GM21786 (cell line): Measurements from ENCODE around the gene ADAM12.

ENCODE experiments used
- ATAC-seq: cut with Tn5 transposase; IDR thresholded peaks from one replicate; pipeline ENCODE4 v1.9.1; 2021; ENCODE audit not compliant: unreplicated experiment

ADAM12 gene, protein sequence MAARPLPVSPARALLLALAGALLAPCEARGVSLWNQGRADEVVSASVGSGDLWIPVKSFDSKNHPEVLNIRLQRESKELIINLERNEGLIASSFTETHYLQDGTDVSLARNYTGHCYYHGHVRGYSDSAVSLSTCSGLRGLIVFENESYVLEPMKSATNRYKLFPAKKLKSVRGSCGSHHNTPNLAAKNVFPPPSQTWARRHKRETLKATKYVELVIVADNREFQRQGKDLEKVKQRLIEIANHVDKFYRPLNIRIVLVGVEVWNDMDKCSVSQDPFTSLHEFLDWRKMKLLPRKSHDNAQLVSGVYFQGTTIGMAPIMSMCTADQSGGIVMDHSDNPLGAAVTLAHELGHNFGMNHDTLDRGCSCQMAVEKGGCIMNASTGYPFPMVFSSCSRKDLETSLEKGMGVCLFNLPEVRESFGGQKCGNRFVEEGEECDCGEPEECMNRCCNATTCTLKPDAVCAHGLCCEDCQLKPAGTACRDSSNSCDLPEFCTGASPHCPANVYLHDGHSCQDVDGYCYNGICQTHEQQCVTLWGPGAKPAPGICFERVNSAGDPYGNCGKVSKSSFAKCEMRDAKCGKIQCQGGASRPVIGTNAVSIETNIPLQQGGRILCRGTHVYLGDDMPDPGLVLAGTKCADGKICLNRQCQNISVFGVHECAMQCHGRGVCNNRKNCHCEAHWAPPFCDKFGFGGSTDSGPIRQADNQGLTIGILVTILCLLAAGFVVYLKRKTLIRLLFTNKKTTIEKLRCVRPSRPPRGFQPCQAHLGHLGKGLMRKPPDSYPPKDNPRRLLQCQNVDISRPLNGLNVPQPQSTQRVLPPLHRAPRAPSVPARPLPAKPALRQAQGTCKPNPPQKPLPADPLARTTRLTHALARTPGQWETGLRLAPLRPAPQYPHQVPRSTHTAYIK

DNA sequence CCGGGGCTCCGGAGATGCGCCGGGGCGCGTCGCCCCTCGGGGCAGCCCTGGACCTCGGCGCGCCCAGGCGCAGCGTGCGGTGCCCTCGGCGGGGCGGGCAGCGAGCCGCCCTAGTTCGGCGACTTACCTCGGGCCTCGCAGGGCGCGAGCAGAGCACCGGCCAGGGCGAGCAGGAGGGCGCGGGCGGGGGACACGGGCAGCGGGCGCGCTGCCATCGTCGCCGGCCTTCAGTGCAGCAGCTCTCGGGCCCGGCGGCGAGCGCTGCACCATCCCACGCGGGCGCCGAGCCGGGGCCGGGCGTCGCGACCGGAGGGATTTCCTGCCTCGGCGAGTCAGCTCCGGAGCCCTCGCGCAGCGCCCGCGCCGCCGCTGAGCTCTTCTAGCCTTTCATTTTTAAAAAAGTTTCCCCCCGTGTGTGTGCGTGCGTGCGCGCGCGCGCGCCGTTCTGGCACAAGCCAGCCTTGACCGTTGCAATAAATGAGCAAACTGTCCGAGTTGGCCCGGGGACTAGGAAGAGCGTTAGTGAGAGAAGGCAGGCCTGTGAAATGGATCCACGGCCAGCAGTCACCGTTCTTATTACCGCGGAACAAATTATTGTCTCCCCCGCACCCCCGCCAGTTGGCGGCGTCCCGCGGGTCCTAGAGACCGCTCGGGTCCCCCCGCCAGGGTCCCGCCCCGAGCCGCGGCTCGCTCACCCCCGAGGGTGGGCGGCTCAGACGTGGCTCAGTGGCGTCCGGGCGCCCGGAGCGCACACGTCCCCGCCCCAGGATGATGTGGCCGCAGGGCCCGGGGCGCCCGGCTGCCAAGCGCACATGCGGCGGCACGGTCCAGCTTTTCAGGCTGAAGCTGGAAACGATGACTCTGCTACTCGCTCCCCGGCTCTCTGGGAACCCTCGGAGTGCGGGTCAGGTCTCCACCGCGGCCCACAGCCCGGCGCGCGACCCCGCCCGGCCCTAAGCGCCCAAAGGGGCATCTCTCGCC is at the start of gene ADAM12:
Gene ADAM12 (minus strand): TSS at position 547 of the 981 bp plus-strand sequence. CDS start 332 bp downstream, at position 215.
- ATAC-seq, result no peak

DNA sequence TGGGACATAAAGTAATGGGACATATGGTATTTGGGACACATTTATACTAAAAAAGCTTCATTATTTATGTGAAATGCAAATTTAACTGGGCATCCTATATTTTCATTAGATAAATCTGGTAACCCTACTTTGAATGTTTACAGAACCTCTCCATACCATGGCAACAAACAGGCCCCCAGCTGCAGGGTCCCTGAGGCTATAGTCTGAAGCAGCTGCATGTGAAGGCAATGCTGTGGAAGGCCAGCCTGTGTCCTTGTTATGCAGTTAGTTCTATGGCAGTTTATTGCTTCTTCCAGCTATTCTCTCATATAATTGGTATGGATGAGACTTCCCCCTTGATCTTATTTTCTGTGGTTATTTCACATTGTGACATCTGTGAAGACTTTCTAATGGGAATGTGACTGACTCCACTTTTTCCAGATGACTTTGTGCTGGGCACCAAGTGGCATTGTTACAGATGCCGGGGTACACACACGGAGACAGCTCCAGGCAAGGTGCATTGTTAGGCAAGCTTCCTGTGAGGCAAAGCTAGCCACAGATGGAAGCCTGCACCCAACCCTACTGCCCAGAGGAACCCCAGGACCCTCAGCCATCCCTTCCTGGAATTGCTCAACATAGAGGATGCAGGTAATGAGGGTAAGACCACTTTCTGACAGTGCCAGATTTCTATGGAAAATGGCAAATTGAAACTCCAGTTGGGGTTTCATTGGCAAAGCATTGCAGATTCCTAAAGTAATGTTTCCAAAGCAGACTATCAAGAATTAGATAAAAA is 49.5 kb upstream of the ADAM12 start:
- no peak for ATAC-seq

DNA sequence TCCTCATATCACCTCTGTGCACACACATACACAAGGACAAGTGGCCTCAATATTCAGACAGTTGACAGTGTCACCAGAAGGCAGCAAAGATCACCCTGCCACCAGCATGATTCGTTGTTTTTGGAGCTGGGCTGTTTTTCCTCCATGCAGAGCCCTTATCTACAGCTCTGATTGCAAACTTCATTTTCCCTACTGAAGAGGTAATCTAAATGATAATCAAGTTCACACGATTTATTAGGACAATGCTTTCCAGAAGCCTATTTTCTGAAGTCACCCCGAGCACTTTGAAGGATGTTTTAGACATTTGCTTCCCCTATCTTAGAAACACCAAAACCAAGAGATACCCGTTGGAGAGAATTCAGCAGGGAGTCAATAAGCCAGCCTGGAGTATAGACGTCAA is 46.0 kb upstream of the ADAM12 start:
- no peak for ATAC-seq

DNA sequence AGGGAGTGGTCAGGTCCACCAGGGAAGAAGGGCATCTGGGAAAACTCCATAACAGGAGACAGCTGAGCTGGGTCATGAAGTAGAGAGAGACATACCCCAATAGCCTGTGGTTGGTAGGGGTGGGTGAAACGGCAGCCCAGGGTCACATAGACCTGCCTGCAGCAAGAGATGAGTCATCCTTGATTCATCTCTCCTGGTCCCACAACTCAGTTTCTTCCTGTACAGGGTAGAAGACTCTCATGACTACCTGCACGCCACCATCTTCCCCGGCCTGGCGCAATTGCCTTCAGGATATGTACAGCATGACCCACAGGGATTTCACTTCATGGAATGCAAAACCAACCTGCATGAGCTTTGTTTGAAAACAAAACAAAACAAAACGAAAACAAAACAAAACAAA is 45.1 kb upstream of the ADAM12 start:
- ATAC-seq, result no peak

DNA sequence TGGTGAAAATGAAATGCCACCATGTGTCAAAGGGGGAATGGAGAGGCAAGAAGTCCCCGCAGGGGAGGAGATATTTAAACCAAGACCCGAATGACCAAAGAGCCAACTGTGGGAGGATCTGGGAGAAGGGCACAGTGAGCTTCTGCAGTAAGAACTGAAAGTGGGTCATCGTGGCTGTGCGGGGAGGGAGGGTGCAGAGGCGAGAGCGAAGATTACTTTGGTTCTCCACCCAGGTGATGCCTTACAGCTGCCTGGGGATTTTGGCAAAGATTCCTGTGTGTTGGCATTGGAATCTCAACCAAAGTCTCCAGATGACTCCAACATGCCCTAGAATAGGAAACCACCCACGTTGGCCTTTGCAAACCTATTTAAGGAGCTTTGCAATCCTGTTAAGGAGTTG is 44.2 kb upstream of the ADAM12 start:
- no peak for ATAC-seq

DNA sequence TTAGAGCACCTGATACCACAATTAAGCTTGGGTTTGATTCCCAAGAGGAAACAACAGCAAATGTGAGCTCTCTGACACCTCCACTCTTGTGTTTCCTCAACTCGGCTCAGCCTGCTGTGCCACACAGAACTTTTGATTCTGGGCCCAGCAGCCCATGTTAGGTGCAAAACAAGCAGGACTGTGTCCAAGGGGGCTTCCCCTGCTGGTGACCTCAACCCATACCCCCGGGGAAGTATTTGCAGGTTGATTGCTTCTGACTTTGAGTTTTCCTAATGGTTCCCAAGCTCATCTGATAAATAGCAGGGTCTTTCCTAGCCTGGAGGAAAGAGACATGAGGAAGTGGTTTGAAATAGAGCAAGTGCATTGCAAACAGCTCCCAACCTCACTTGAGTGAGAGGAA is 43.5 kb upstream of the ADAM12 start:
- no peak for ATAC-seq

DNA sequence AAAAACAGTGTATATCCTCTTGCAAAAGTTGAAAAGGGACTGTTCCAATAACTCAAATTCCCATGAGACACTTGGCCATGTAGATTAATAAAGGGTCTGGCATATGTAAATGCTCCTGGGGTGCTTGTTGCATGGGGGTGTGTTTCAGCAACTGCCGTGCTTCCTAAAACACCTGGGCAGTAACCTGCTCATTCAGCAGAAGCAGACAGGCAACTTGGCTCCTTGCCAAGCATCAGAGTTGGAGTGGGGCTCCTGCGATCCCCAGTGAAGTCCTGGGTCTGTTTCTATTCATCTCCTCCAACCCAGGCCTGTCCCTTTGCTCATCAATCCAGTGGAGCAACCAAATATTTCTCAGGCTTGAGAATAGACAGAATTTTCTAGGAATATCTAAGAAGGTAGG is 42.2 kb upstream of the ADAM12 start:
- no peak for ATAC-seq

DNA sequence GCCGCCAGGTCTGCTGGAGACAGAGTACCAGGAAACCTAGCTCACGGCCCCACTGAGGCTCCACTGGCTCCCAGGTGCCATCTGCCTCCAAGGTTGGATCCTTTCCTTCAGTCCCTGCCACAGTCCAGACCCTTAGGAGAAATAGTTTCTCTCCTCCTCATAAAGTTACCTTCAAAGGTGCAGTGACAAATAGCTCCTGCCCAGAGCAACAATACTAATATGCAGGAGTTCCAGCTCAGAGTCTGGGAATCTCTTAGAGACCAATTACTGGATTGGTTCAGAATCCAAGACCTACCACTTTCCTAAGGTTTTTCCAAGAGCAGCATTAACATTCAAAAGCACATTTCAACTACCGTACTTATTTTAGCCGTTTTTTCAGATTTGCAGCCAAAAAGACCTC is 41.0 kb upstream of the ADAM12 start:
- ATAC-seq, result no peak

DNA sequence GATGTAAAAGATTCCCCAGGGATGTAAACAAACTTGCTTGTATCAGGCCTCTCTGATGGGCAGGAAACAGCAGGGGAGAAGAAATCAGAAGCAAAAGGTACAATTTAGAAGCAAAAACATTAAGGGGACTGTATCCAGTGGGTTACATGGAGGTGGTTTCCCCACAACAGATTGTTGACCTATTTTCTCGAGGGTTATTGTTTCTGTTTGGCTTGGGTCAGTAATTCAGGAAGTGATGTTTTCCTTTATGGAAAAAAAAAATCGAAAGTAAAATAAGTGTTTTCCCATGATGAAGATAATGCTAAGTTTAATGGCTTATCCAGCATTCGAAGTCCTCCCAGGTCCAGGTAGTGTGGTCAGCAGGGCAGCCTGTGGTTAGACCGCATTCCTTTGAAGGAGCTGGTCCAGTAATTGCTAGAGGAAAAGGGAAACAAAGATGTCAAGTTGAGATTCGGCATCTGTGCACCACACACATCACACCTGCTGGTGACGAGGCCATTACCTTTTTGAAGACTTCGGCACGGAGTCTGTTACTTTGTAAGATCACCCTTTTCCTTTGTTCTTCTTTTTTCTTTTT is 37.3 kb upstream of the ADAM12 start:
- ATAC-seq, result no peak

DNA sequence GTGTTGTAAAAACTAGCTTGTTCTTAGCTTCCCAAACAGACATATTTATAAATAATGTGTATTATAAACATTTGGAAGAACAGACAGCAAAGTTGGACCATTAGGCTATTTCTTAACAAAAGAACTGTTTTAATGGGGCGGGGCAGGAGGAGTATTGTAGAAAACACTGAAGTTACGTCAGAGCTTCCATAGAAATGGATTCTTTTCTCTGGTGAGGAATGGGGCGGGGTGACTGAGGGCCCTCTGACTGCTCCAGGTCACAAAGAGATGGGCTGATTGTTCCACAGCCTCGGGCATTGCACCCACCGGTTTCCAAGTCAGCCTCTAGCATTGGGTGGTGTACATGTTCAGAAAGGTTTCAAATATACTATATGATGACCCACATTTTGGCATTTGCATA is 36.8 kb upstream of the ADAM12 start:
- ATAC-seq, result no peak

DNA sequence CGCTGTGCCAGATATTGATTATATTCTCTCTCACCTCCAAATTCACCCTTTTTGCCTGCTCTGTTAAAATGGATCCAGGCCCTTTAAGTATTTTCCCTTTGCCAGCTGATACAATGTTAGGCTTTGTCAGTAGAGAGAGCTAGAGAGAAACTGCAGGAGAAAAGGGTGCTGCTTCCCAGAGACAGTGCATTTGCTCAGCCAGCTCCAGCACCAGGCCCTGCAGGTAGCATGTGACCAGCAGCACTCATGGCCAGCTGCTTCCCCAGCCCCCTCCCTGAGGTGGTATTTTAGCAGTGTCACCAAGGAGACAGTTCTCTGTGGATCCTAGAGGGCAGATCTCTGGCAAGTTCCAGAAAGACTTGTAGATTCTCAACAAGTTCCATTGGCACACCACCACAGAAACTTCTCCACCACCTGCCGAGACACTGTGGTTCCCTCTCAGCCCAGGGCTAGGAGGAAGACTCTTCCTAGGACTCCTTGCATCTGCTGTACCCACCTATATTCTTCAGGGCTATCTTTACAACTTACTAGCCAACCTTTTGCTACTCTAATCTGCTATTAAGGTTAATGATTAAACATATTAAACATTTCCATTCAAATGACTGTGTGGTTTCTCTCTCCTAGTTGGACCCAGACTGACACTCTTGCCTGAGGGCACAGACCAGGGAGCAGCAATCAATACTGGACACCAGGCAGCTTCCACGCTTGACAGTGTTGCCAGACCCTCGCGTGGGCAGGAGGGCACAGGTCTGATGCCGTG is 35.6 kb upstream of the ADAM12 start:
- ATAC-seq, result no peak

DNA sequence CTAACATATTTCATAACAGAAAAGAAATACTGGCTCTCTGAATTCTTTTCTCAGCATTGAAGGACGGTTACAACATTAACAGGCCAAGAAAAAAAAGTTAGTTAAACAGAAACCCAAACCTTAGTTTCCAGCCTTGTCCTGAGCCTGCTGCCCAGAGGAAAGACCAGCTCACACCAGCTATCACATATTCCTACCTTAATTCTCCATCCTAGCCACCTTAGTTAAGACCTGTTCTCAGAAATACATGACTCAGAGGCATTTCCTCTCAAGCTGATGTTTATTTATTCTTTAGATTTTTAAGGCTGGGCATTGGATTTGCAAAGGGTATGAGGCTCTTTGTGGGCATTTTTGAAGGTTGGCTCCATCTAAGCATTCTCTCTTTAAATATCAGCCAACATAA is 34.3 kb upstream of the ADAM12 start:
- no peak for ATAC-seq

DNA sequence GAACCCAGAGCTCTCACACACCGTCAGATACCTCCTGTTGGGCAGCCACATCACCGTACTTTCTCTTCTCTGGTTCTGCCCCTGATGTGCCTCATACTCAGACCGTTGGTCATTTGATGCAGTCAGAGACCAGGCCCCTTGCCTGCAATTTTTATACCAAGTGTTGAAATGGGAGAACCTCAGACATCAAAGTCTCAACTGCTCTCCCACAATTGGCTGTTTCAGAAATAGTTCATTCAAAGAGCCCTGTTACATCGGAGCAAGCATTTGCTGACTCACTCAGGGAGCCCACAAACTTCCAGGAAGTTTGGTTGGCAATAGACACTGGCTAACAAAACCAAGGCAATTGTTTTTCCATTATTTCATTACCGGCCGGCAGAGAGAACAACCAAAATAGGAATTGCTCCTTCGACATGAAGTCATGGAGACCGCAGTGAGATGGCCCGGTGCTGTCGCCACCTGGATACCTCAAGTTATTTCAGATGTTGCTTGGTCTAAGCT is 33.5 kb upstream of the ADAM12 start:
- ATAC-seq, result no peak

DNA sequence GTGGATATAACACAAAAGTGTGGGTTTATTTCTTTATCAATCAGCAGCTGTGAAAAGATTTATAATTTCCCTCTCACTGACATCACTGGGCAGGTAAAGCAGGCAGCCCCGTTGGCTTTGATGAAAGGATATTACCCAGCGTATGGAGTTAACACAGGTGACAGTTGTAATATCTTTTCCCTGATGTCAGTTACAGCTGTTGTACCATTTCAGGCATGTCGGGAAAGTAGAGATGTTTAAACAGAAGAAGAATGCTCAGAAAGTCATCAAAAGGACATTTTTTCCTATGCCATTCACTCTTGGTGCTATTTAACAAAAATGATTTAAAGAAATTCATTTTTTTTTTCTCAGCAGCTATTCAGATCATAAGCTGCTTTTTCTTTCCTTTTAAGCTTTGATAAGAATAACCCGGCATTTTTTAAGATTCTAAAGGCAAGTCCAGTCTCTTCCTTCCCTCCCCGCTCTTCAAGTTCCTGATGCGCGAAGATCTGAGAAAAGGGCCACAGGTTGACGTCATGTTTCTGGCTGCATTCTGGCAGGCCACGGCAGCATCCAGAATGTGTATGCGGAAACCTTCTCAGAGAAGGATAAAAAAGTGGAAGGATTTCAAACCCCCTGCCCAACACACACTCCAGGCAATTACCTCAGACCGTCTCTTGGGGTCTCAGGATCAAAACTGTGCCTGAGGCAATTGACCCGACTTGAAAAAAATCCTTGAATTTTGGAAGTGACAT is 32.5 kb upstream of the ADAM12 start:
- ATAC-seq, result no peak

DNA sequence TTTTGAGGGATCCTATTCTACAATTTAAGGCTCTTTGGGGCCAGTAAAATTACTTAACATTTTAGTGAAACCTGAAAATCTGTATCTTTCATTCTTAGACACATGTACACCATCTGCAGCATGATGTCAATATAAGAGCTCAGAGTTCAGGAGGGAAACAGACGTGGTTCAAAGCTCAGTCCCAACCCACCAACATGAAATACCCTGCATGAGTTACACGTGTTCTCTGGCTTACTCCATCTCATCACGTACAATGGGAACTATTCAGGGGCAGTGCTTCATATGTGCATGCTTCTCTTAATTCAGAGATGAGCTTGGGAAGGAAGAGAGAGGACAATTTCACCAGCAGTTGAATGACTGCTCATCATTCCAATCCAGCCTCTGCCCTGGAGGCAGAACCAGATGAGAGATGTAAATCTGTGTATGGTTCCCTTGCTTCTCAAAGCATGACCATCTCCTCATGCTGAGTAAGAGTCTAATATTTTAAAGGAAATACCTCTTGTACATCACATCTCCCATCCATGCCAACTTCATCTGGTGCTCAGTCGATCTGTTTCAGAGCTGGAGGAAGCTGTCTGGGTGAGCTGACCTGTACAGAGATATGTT is 29.0 kb upstream of the ADAM12 start:
- no peak for ATAC-seq

DNA sequence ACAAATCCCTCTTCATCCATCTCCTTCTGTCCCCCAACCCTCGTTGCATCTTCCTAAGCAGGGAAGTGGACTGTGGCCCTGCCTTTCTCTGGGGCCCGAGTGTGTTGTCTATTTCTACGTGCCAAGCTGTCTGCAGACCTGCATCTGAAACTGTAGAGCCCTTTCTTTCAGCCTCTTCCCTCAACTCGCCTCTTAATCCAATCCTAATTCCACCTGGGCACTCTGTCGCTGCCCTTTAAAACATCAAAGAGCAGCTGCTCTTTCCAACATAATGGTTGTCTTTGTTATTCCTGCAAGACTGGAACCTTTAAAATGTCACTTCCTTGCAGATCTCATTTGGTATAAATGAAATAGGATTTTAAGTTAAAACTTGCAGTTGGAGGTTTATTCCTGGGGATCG is 21.5 kb upstream of the ADAM12 start:
- no peak for ATAC-seq

DNA sequence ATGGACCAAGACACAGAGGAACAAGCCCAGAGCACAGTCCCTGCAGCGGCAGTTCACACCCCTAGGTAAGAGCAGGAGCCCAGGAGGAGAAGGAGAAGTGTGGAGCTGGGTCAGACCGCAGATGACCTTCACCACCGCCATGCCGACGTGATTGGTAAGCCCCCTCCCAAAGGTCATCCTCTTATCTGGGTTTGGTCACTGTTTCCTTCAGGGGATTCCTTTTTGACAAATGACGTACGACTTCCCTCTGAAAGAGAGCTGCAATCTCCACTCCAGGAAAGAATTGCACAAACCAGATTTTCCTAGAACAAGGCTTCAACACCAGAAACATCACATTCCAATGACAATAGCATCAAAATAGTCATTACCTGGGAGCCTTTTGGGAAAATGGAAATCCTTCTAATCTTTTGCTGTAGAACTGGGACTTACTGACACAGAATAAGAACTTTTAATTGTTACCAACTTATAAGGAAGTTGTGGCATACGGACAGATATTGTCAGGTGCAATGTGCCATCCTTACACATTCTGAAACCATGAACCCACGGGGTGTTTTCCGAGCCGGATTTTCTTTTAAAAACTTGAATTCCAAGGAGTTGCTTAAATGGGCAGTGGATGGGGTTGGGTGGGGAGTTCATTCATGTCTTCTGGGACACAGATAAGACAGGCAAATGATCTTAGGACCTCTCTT is 20.8 kb upstream of the ADAM12 start:
- ATAC-seq, result no peak
